ENCODE measurements around the gene MISP. TPM values are rescaled to one million over a fixed set of nuclear protein-coding genes. Genes with fewer than 3 reads are reported as not detected.
A peak's percentile ranks its signal among the peaks of the same experiment; 100 is the strongest.
"Not testable (repeated sequence)": the region's sequence is repeated elsewhere in the genome, so short reads cannot be mapped to it uniquely, and the experiment has no call there.

The MISP gene
- total RNA-seq, 2 donors from 2014 or later = 0.18 TPM; not detected in 1

DNA sequence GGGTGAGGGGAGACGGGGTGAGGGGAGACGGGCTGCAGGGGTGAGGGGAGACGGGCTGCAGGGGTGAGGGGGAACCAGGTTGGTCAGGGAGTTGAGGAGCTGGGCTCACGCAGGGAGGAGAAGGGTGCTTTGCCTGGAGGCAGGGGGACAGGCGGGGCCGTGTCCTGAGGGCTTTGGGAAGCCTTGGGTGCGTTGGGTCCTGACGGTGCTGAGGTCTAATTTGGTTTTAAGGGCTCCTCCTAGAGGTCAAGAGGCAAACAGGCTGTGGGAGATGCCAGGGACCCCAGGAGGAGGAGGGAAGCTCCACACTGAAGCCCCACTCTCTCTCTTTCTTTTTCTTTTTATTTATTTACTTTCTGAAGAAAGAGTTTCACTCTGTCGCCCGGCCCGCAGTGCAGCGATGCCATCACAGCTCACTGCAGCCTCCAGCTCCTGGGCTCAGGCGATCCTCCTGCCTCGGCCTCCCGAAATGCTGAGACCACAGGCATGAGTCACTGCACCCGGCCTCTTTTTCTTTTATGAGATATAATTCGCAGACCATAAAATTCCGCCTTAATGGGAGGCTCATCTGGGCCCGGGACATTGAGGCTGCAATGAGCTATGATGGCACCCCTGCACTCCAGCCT, 9.3 kb upstream of the MISP start:
- intact Hi-C loops (cut with DNase I) = no loop called here
- ATAC-seq (no peak), DNase-seq (no peak)

GRCh38 chr19:742540-743075, 8.3 kb upstream of the MISP start:
- ATAC-seq (no peak), DNase-seq (no peak)
- intact Hi-C loops (cut with DNase I) = no loop called here

DNA sequence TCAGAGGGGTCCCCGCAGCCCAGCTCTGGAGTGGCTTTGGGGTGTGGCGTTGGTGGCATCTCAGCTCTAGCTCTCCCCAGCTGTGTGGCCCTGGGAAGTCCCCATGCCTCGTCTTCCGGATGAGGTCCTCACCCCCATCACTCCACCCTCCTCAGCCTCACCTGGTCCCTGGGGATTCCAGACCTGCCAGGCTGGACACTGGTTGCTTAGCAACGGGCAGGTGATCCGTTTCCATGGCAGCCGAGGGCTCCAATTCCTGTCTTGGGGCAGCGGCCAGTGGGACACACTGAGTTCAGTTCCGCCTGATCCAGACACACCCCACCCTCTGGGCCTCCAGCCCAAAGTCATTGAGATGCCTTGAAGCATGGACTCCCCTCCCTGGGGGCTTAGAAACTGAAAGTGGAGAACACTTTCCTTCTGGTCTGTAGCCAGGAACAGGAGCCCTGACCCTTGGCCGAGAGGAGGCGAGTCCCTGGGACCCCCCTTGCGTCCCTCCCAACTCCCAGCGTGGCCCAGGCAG, 7.7 kb upstream of the MISP start:
- intact Hi-C loops (cut with DNase I) = no loop called here
- DNase-seq (no peak), ATAC-seq (no peak)

- intact Hi-C loops (cut with DNase I); DNase-seq; ATAC-seq: not testable (repeated sequence)
Observed at GRCh38 chr19:745138-745537, 5.8 kb upstream of the MISP start.

- ATAC-seq = no peak
- no peak for DNase-seq
- intact Hi-C loops (cut with DNase I) = no loop called here
Observed at GRCh38 chr19:746208-746819, 4.6 kb upstream of the MISP start.

GRCh38 chr19:746956-747355, 4.0 kb upstream of the MISP start:
- DNase-seq = no peak
- ATAC-seq = no peak
- intact Hi-C loops (cut with DNase I) = no loop called here

DNA sequence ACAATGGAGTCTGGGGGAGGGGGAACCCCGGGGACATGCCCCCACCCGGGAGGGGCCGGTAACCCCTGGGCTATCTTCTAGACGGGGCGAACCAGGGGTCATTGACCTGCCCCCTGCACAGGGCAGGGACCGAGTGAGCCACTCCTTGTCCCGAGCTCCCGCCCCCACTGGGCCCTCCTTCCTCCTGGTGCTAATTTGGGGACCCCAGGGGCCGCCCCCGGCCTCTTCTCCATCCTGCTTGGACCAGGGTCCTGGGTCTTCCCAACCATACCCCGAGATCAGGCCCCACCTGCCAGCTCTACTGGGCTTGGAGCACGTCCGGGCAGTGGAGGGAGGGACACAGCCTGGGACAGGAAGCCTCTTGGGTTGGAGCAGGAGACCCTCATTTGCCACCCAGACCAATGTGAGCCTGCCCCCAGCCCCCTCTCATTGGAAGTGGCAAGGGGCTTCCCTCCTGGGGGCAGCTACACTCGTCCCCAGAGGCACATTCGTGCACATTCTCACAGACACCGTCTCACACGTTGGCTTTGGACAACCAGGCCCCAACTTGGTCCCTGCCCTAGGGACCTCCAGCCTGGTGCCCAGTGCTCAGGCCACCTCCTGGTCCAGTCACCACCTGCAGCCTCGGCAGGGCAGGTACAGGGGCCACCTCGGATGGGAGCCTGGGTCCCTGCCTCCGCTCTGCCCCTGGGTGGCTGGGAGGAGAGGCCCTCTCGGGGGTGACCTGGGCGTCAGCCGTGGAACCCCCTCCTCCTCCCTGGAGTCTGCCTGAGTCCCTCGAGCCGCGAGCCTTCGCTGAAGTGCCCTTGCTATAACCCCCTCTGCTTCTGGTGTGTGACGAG, 3.3 kb upstream of the MISP start:
- no peak for ATAC-seq
- no peak for DNase-seq
- intact Hi-C loops (cut with DNase I) = no loop called here

DNA sequence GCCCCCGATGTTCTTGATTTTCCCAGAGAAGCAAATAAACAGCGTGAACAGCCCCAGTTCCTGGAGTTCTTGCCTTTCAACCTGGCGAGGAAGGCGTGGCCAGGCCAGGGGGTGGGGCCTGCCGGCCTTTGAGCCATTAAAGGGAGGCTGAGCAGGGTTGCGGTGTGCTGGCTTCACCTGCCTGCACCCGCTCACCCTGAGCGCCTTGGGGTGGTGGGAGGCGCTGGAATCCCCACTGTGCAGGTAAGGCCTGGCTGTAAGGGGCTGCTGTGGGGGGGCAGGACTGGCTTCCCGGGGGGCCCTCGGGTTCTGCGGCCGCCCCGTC, 2.7 kb upstream of the MISP start:
- DNase-seq (no peak), ATAC-seq (no peak)
- intact Hi-C loops (cut with DNase I) = no loop called here

DNA sequence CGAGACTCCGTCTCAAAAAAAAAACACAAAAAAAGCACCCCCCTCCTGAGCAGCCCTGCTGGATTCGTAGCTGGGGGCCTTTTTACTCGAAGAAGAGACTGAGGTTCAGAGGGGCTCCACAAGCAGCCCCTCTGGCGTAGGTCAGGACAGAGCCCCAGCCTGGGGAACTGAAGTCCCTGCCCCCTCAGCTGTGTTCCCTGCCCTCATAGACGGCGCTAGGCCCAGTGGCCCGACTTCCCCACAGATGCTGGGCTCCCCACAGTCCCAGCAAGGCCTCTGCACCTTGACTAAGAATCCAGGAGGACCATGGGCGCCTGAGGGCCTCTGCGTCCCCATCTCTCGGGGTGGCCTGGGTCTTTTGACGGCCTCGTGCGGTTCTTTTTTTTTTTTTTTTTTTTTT, 1.1 kb upstream of the MISP start:
- no peak for DNase-seq
- ATAC-seq = no peak
- intact Hi-C loops (cut with DNase I) = no loop called here

DNA sequence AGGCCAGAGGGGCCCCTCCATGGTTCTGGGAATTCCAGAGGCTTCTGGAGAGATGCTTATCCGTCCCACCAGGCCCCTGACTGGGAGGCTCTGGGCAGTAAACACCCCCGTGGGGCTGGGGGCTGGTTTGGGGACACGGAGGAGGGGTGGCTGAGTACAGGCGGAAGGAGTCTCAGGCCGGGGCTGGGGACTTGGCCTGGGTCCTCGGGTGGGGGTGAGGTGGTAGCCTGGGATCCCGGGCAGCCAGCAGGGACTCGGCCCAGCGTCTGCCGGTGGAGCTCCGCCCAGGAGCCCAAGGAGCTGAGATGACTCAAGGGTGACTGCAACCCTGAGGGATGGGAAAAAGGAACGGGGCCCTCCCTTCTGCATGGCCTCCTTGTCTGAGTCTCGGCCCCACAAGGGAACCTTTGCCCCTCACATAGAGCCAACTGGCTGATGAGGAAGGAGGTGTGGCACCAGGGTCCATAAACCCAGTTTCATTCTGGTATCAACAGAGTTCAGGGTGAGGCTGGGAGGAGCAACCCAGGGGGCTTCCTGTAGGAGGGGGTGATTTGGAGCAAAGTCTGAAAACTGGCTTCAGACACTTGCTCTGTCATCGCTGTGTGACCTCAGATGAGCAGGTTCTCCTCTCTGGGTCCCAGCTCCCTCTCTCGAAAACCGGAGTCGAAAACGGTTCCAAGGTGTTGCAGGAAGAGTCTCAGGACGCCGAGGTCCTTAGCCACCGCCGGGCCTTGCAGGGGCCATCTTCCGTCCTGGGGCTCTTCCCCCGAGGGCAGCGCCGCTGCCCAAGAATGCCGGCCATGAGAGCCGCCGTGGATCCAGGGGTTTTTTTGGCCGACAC, 809 bp downstream of the MISP start:
- ATAC-seq (peak; percentile 14 to 57), DNase-seq (peak; percentile 59)
- intact Hi-C loops (cut with DNase I) = no loop called here

GRCh38 chr19:752652-753517, 2.0 kb downstream of the MISP start:
- ATAC-seq = peak; percentile 51 to 77
- intact Hi-C loops (cut with DNase I) = no loop called here
- peak; percentile 68 for DNase-seq

GRCh38 chr19:754530-754929, 3.6 kb downstream of the MISP start:
- DNase-seq (no peak), ATAC-seq (no peak)
- intact Hi-C loops (cut with DNase I) = no loop called here

DNA sequence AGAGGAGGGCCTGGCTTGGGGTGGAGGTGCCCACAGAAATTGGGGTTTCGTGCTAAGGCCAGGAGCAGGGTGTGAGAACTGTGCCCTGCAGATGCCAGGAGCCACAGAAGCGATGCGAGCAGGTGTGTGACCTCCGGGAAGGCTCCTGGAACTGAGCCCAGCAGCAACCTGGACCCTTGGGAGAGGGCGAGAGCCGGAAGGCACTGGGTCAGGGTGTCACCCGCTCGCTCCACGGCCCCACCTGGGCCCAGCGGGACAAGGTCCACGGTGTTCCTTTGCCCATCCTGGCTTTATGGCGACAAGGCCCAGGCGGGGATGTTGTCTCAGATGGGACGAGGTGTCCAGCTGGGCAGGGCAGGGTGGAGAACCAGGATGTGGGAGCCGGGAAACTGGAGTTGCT, 4.2 kb downstream of the MISP start:
- intact Hi-C loops (cut with DNase I) = no loop called here
- DNase-seq (no peak), ATAC-seq (no peak)

DNA sequence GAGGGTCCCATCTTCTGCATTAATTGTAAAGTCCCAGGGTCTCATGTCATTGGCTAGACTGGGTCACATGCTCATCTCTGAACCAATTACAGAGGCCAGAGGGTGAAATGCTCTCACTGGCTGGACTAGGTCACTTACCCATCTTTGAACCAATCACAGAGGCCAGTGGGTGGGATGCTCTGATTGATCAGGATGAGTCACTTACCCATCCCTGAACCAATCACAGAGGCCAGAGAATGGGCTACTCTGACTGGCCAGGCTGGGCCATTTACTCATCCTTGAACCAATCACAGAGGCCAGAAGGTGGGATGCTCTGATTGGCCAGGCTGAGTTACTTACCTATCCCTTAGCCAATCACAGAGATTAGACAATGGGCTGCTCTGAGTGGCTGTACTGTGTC, 5.3 kb downstream of the MISP start:
- DNase-seq (no peak), ATAC-seq (no peak)
- intact Hi-C loops (cut with DNase I) = no loop called here

DNA sequence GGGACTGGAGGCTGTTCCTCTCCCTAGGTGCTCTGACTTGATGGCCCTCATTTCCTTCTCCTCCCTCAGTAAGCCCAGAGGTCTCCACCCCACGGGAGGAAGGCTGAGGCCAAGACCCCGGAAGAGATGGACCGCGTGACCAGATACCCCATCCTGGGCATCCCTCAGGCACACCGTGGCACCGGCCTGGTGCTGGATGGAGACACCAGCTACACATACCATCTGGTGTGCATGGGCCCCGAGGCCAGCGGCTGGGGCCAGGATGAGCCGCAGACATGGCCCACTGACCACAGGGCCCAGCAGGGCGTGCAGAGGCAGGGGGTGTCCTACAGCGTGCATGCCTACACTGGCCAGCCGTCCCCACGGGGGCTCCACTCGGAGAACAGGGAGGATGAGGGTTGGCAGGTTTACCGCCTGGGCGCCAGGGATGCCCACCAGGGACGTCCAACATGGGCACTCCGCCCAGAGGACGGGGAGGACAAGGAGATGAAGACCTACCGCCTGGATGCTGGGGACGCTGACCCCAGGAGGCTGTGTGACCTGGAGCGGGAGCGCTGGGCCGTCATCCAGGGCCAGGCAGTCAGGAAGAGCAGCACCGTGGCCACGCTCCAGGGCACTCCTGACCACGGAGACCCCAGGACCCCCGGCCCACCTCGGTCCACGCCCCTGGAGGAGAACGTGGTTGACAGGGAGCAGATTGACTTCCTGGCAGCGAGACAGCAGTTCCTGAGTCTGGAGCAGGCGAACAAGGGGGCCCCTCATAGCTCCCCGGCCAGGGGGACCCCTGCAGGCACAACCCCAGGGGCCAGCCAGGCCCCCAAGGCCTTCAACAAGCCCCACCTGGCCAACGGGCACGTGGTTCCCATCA, 6.1 kb downstream of the MISP start:
- ATAC-seq (no peak), DNase-seq (no peak)
- intact Hi-C loops (cut with DNase I) = no loop called here

- intact Hi-C loops (cut with DNase I) = no loop called here
- DNase-seq (no peak), ATAC-seq (no peak)
Observed at GRCh38 chr19:757811-758668, 7.1 kb downstream of the MISP start.
